MM.1S (cell line): ENCODE measurements around the gene TP53.

Experiments
- DNase-seq: peaks from one replicate; pipeline ENCODE4 v3.0.0-alpha.2; 2015
- H2AFZ ChIP-seq: fragments of 300-600 bp; sonication (generic); 2 replicates; pipeline ENCODE4 v1.6.0; 2016; ENCODE audit warnings: antibody characterized with exemption, low read length
- H3F3A ChIP-seq: fragments of 300-600 bp; sonication (generic); 2 replicates; pipeline ENCODE4 v1.6.1; 2016; ENCODE audit warnings: mild to moderate bottlenecking, antibody characterized with exemption, low read length, moderate library complexity, mixed read lengths; ENCODE audit not compliant: insufficient read depth
- H3K27ac ChIP-seq: fragments of 300-600 bp; sonication (generic); 2 replicates; pipeline ENCODE4 v1.5.1; 2016; ENCODE audit warnings: mild to moderate bottlenecking, low read length
- H3K27me3 ChIP-seq: fragments of 300-600 bp; sonication (generic); replicated peaks from 2 replicates; pipeline ENCODE4 v1.6.0; 2016; ENCODE audit warnings: low read length; ENCODE audit not compliant: insufficient read depth
- H3K36me3 ChIP-seq: fragments of 300-600 bp; sonication (generic); replicated peaks from 2 replicates; pipeline ENCODE4 v1.6.1; 2016; ENCODE audit warnings: mild to moderate bottlenecking, low read length, mixed read lengths; ENCODE audit not compliant: insufficient read depth
- H3K4me1 ChIP-seq: fragments of 300-600 bp; sonication (generic); 2 replicates; pipeline ENCODE4 v1.6.1; 2016; ENCODE audit warnings: low read length, mixed read lengths
- H3K4me2 ChIP-seq: fragments of 300-600 bp; sonication (generic); 2 replicates; pipeline ENCODE4 v1.6.0; 2016; ENCODE audit warnings: low read depth, low read length
- H3K4me3 ChIP-seq: fragments of 300-600 bp; sonication (generic); 2 replicates; pipeline ENCODE4 v1.5.1; 2016; ENCODE audit warnings: low read length, mixed read lengths
- H3K79me2 ChIP-seq: fragments of 300-600 bp; sonication (generic); 2 replicates; pipeline ENCODE4 v1.6.1; 2016; ENCODE audit warnings: mixed run types, low read length, mixed read lengths
- H3K9ac ChIP-seq: fragments of 300-600 bp; sonication (generic); 2 replicates; pipeline ENCODE4 v1.6.1; 2016; ENCODE audit warnings: low read length, mixed read lengths
- H3K9me2 ChIP-seq: fragments of 300-600 bp; sonication (generic); replicated peaks from 2 replicates; pipeline ENCODE4 v1.6.1; 2016; ENCODE audit warnings: mild to moderate bottlenecking, low read length, mixed read lengths; ENCODE audit not compliant: insufficient read depth
- H3K9me3 ChIP-seq: fragments of 300-600 bp; sonication (generic); replicated peaks from 2 replicates; pipeline ENCODE4 v1.6.1; 2016; ENCODE audit warnings: mild to moderate bottlenecking, low read length, mixed read lengths; ENCODE audit not compliant: insufficient read depth
- H4K20me1 ChIP-seq: fragments of 300-600 bp; sonication (generic); 2 replicates; pipeline ENCODE4 v1.6.1; 2016; ENCODE audit warnings: mild to moderate bottlenecking, low read length, moderate library complexity, mixed read lengths; ENCODE audit not compliant: insufficient read depth
- CTCF ChIP-seq: fragments of 300-600 bp; sonication (generic); IDR thresholded peaks from 2 replicates; pipeline ENCODE4 v1.5.1; 2016; ENCODE audit warnings: antibody characterized with exemption, low read length, mixed read lengths
- EZH2 ChIP-seq: fragments of 300-600 bp; sonication (generic); optimal IDR thresholded peaks from 2 replicates; pipeline ENCODE3; 2017; ENCODE audit warnings: low read depth, mild to moderate bottlenecking, antibody characterized with exemption, low read length, mixed read lengths
- EZH2phosphoT487 ChIP-seq: fragments of 300-600 bp; sonication (generic); IDR thresholded peaks from 2 replicates; pipeline ENCODE4 v1.6.1; 2018; ENCODE audit warnings: antibody characterized with exemption, low read length

Gene TP53

GRCh38 chr17:7668482-7668881, 18.8 kb downstream of the TP53 start:
- TF ChIP-seq EZH2phosphoT487 (no peak), CTCF (no peak), EZH2 (no peak)
- Histone ChIP-seq H3K27ac (no peak overlapping the region), H4K20me1 (no peaks in the 10 kb centered on the region), H3K9ac (no peak overlapping the region), H3K27me3 (no peaks in the 10 kb centered on the region), H3K4me3 (no peak overlapping the region), H2AFZ (no peak overlapping the region), H3K4me2 (no peak overlapping the region), H3K36me3 (peaks cover 10% of the 10 kb centered on the region), H3K9me3 (no peaks in the 10 kb centered on the region), H3K79me2 (no peaks in the 10 kb centered on the region), H3K9me2 (no peaks in the 10 kb centered on the region), H3F3A (no peaks in the 10 kb centered on the region), H3K4me1 (no peaks in the 10 kb centered on the region)
- no peak for DNase-seq

GRCh38 chr17:7667656-7668406, 19.5 kb downstream of the TP53 start:
- no peak overlapping the region for H3K4me2 ChIP-seq
- no peak overlapping the region for H3K9ac ChIP-seq
- H3K9me3 ChIP-seq, result no peaks in the 10 kb centered on the region
- H2AFZ ChIP-seq, result no peak overlapping the region
- no peak overlapping the region for H3K4me3 ChIP-seq
- no peaks in the 10 kb centered on the region for H3K9me2 ChIP-seq
- no peaks in the 10 kb centered on the region for H4K20me1 ChIP-seq
- H3F3A ChIP-seq, result no peaks in the 10 kb centered on the region
- H3K79me2 ChIP-seq, result no peaks in the 10 kb centered on the region
- no peaks in the 10 kb centered on the region for H3K4me1 ChIP-seq
- no peak overlapping the region for H3K27ac ChIP-seq
- no peaks in the 10 kb centered on the region for H3K27me3 ChIP-seq
- no peak for DNase-seq
- TF ChIP-seq EZH2phosphoT487 (no peak), EZH2 (no peak), CTCF (no peak)
- peaks cover 5% of the 10 kb centered on the region; the same call in 1 of the 2 replicates for H3K36me3 ChIP-seq

GRCh38 chr17:7656958-7657609, 30.2 kb downstream of the TP53 start:
- no peaks in the 10 kb centered on the region for H3F3A ChIP-seq
- no peaks in the 10 kb centered on the region for H3K36me3 ChIP-seq
- H3K4me3 ChIP-seq, result no peak overlapping the region
- H3K79me2 ChIP-seq, result no peaks in the 10 kb centered on the region
- H3K27ac ChIP-seq, result no peak overlapping the region
- DNase-seq, result no peak
- no peaks in the 10 kb centered on the region for H4K20me1 ChIP-seq
- no peaks in the 10 kb centered on the region for H3K9me3 ChIP-seq
- H2AFZ ChIP-seq, result no peak overlapping the region
- peaks cover 37% of the 10 kb centered on the region for H3K27me3 ChIP-seq
- TF ChIP-seq CTCF (no peak), EZH2 (no peak), EZH2phosphoT487 (no peak)
- H3K4me1 ChIP-seq, result no peaks in the 10 kb centered on the region
- H3K9ac ChIP-seq, result no peak overlapping the region
- no peak overlapping the region for H3K4me2 ChIP-seq
- no peaks in the 10 kb centered on the region for H3K9me2 ChIP-seq
